HG03139 (cell line): ENCODE data around the gene NADK.

ENCODE experiments used
- ATAC-seq: cut with Tn5 transposase; IDR thresholded peaks from one replicate; pipeline ENCODE4 v1.9.1; 2021; ENCODE audit not compliant: unreplicated experiment

NADK gene

GRCh38 chr1:1777950-1778662, at the start of gene NADK:
Gene NADK (minus strand): TSS chr1:1778470. CDS start chr1:1765406, 13,064 bp downstream.
- ATAC-seq = peak; percentile 29

GRCh38 chr1:1827089-1827848, 49.0 kb upstream of the NADK start:
- ATAC-seq = no peak

DNA sequence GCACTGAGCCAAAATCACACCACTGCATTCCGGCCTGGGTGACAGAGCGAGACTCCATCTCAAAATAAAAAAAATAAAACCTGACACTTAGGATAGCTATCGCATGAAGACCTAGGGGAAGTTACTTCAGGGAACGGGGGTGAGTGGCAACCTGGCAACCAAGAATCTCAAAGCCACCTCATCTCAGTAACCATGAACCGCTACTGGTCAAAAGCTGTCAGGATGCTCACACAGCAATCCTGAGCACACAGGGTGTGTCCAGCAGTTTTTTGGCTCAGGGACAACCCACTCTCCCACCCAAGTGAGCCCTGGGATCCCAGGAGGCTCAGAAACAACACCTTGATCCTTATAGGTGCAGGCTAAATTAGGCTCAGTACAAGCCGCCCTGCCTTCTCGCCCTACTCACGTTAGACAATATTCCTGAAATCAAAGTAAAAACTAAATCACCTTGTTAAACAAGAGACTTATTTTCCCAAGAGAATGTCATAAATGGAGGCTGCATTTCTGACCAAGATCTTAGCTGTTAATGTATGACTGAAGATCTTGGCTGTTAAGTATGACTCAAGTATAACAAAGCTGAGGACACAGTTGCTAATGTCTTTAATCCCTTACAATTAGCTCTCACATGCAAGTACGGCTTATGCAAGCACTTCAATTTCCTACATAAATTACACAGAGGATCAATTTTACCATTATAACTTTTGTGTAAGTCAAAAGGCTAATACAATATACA, 48.3 kb upstream of the NADK start:
- ATAC-seq = no peak

DNA sequence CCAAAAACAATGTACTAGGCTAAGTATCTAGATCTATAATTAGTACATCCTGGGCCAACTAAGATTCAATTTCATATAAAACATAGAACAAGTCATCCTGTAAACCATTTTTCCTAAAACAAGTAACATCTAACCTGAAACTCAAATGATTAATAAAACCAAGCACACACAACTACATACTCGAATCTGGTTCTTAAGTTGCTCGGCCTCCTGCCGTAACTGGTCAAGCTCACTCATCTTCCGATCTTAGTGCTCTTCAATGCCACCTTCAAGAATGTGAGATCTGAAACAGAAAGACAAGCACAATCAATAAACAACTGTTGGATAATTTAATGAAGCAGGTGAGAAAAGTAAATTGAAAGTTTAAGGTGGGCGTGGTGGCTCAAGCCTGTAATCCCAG, 46.9 kb upstream of the NADK start:
- ATAC-seq = no peak

GRCh38 chr1:1819762-1820161, 41.5 kb upstream of the NADK start:
- no peak for ATAC-seq

GRCh38 chr1:1817221-1817620, 39.0 kb upstream of the NADK start:
- no peak for ATAC-seq

DNA sequence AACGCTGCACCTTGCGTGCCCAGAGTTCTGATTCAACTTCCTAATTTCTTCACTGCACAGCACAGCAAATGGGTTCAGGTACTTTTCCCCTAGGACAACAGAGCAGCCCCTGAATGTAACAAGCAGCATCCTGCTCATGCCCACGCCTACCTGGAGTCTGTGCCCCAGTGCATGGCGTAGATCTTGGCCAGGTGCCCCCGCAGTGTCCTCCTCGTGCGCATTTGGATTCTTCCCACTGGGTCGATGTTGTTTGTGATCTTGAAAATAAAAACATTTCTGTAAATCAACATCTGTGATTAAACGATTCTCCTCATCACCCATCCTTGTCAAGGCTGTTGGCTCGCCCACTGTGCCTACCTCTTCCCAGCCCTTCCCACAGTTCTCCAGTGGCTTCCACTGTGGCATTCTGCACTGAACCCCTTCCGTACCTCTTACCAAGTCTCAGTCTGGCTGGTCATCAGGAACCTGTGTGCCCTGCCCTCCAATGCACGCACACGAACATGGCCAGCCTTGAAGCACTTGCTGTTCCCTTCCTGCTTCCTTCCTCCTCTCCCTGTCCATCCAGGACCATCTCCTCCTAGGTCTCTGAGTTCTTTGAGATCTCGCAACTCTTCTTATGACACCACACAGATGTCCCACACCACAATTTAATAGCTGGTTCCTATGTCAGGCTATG, 37.5 kb upstream of the NADK start:
- ATAC-seq = no peak

DNA sequence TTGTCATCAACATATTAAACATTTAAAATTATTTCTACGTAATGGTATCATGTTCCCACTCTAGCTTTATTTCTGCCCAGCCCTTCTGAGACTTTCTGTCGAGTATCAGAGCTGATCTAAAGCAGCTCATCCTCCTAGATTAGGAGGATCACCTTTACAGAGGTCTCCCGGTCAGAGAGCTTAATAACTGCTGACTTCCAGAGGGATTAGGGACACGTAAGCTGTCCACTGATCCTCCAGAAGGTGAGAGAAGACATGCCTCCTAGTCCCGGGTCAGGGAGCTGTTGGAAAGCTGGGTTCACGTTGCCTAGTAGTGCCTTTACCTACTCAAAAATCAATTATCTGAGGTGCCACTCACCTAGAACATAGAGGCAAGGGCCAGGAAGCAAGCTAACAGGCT, 31.2 kb upstream of the NADK start:
- no peak for ATAC-seq

- no peak for ATAC-seq
Observed at GRCh38 chr1:1808206-1808605, 29.9 kb upstream of the NADK start.

- ATAC-seq = no peak
Observed at GRCh38 chr1:1806890-1807289, 28.6 kb upstream of the NADK start.

DNA sequence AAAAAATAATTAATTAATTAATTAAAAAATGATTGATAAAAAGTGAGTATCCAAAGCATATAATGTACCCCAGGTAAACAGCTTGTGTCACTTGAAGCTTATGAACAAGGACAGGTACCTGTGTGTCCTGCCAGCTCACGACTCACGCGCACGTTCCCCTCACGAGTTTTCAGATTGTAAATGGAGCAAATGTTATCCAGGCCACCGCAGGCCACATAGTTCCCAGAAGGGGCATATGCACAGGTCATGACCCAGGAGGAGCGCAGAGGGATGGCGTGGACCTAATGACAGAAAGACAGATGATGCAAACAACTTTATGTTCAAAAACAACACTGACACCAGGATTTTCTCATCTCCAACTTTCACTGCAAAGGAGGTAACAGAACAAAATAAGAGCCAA, 26.0 kb upstream of the NADK start:
- no peak for ATAC-seq

- ATAC-seq = no peak
Observed at GRCh38 chr1:1802871-1803270, 24.6 kb upstream of the NADK start.

DNA sequence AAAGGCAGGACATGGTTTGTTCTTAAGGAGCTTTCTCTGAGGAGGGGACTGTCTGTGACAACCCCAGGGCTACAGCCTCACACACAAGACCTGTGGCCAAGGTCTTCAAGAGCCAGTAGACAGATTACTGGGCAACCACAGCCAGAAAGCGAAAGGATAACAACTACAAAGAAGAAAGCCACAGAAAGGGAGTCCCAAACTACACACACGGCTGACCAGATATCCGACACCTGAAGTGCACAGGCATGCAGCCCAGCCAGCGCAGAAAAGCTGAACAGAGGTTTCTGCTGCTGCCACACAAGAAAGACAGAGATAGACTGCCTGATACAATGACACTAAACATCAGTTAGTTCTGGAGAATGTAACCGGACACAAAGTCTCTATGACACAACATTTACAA, 21.4 kb upstream of the NADK start:
- peak; percentile 61 for ATAC-seq

GRCh38 chr1:1797731-1798341, 19.6 kb upstream of the NADK start:
- no peak for ATAC-seq

GRCh38 chr1:1796466-1796865, 18.2 kb upstream of the NADK start:
- no peak for ATAC-seq

DNA sequence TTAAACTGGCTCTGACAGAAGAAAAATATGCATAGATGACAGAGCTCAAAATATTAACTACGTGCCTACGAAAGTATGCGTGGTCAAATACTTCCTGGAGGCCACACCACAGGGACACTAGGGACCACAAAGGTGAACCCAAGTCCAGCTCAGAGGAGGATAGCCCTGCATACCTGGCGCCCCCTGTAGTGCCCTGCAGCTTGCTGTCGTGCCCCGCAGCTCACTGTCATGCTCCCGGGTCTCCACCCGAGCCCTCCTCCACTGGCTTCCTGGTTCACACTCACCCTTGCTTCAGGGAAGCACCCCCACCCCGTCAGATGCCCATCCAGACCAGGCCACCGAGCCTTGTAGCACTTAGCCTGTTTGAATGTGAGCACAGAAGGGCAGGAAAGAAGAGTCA, 16.7 kb upstream of the NADK start:
- no peak for ATAC-seq

DNA sequence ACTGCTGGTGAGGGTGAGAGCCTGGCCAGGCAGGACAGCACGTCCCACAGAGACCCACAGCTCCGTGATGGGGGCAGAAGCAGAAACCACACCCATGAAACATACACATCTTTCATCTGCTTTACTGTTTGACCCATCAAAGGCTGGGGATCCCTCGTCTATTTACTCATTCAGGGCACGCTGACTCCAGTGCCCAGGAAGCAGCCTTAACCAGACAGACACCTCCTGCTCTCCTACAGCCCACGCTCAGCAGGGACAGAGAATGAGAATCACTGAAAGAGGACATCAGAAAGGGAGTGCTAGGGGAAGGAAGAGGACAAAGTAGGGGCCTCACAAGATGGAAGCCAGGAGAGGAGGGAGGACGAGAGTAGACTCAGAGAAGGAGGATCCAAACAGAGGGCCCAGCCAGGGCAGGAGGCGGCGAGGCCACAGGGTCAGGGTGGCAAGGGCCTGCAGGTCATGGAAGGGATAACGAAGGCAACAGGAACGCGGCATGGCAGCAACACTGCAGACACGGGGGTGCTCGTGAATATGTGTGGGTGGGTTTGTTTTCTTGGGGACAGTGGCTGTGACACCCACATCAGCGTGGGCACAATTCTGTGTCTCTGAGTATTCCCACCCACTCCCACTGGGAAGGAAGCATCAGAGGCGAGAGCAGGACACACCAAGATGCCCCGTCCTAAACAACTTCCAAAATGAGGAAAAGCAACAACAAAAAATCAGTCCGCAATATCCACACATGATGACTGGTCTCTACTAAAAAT, 15.4 kb upstream of the NADK start:
- no peak for ATAC-seq

GRCh38 chr1:1788646-1789431, 10.6 kb upstream of the NADK start:
- ATAC-seq = no peak

DNA sequence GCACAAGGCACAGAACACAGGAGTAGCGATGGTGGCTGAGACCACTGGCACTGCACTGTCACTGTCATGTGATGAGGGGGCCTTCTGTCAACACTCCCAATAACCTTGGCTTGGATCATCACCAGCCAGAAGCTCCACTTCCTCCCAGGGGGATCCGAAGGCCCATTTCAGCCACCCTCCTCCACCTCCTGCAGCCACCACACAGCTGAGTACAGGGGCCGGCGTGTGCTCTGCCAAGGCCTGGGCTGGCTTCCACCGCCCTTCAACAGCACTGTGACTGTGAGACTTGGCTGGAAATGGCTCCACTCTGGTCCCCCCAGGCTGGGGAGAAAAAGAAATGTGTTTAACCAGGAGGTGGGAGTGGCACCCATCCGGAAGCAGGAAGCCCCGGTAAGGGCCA, 9.9 kb upstream of the NADK start:
- no peak for ATAC-seq
